DMS79 (cell line): Measurements from ENCODE around the gene DSCAM.
A peak's percentile ranks its signal among the peaks of the same experiment; 100 is the strongest.

Experiments
- DNase-seq: peaks from one replicate; lab custom pipeline; 2025; lab: John Stamatoyannopoulos, UW

The DSCAM gene

DNA sequence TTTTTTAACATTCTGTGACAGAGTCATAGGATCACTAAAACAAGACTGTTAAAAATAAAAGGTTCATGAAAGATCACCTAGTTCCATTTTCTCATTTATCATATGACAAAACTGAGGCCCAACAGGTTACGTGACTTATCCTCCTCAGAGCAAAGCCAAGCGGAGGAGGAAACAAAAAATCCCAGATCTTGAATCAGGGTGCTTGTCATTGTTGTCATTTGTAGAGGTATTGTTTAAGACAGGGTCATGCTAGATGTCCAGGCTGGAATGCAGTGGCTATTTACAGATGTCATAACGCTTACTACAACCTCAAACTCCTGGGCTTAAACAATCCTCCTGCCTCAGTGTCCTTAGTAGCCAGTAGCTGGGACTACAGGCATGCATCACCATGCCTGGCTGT lies 293.2 kb downstream of the DSCAM start:
- no peak for DNase-seq

DNA sequence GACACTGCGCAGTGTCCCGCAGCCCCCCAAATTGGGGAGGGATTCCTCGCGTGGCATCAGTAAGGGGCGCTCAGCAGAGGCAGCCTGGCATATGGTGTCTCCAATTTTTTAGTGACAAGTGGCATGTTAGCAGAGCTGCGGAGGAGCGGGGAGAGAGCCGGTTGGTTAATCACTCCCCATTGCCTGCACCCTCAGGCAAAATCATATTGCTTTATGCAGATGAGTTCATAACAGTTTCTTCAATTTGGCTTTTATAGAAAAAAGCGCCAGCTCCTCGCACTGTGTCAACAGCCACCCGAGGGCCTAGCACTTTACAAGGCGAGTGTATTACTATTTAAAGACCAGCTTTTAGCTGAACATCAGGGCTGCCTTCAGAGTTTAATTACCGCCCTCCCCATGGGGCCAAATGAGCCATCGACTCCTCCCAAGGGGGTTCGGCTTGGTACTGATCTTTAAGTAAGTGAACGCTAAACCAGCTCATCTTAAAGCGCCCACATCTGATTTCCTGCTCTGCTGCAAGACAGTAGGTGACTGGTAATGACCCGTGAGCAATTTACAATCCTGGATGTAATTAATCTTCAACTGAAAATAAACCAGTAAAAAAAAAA lies 298.9 kb downstream of the DSCAM start:
- DNase-seq, result peak; percentile 14

DNA sequence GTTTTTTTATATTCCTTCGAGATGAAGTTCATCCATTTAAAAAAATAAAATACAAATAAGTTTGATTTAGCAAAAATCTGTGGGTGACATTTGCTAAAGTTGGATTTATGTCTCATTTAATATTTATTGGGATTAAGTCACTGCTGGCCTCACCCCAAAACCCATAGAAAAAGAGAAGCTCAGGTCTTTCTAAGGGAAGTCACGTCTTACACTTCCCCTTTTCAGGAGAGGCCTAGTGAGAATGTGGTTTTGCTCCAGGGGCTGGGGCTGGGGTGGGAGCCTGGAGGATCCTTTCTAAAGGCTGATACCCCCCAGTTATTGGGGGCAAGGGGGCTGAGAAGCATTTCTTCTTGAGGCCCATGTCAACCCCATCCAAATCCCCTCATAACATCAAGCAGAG lies 300.3 kb downstream of the DSCAM start:
- DNase-seq, result no peak

DNA sequence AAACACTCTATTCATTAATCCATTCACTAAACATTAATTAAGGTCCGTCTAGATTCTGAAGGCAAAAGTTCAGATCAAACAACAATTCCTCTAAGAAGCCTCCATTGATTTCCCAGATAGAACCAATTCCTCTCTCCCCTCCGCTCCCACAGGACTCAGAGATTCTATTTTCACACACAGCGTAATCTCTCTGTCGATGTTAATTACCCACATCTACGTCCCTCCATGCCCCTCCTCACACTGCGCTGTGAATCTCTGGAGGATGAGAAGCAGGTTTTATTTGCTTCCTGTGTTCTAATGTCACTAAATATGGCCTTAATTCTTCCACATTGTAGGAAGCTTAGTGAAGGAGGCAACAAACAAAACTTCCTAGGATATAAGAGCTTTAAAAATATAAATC lies 306.7 kb downstream of the DSCAM start:
- no peak for DNase-seq

DNA sequence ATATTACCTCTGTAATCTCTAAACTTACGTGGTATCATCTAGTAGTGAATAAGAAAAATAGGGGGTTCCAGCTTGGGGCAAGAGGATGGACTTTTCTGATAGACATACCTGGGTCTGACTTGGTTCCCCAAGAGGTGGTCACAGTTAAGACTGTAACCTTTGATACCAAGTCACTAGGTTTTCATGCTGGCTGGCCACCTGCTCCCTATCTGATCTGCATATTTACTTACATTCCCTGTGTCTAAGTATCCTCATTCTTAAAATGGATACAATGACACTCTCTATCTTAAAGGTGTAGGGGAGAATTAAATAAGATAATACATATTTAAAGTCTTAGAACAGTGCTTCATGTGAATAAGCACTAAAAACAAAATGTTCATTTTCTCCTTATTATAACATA lies 312.1 kb downstream of the DSCAM start:
- DNase-seq, result no peak

DNA sequence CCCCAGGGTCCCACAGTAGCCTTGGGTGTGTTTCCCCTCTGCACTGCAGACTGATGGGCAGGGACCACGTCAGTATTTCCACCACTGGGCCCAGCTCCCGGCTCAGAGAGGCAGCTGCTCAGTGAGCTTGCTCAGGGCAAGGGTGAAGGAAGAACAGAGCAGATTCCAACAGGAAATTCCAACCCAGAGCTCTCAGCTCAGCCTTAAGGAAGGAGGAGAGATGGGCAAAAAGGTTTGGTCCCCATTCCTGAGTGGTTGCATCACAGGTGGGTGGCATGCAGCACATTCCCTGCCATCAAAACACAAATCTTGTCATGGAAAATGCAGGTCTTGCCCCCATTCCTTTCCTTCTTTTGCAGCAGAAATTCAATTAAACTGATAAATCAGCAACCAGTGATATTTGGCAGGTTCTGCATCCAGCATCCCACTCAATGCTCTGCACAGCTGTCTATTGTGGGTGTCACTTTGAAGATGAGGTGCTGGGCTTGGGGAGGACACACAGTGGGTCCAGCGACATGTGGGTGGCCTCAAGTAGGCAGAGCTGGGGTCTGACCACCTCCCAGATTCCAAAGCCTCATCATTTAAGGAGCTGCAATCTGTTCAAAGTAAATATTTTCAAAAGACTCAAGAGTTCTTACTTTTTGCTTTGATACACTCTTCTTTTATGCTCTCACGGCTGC lies 315.4 kb downstream of the DSCAM start:
- DNase-seq, result no peak

DNA sequence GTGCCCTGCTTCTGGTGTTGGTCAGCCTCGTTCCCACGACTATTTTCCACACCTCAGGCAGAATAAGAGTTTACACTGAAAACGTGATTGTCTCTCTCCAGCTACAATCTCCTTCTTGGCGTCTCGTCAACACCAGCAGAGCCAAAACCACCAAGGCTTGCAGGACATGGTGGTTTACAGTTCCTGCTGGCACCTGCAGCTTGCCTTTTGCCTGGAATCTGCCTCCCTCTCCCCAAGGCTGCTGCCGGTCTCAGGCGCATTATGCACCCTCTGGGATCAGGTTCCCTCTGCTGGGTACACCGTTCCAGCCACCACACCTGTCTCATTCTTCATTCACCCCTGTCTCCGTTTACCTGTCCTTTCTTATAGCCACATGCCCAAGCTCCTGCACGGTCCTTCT lies 315.9 kb downstream of the DSCAM start:
- DNase-seq, result no peak

DNA sequence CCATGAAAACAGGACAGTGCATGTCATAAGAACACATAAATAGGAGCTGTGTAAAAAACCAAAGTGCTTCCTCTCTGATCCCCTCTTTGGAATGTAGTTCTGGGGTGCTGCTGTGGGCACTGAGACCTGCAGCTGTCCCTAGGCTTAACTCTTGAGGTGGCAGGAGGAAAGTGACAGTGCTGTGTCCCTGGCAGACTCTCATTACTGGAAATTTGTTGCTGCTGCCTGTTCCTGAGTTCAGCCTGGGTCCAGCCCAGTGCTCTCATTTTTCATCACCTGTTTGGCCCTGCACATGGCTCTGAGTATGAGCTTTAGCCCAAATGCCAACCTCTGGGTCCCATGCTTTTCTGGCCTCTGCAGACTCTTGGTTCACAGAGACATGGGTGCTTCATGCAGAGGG lies 329.3 kb downstream of the DSCAM start:
- no peak for DNase-seq

DNA sequence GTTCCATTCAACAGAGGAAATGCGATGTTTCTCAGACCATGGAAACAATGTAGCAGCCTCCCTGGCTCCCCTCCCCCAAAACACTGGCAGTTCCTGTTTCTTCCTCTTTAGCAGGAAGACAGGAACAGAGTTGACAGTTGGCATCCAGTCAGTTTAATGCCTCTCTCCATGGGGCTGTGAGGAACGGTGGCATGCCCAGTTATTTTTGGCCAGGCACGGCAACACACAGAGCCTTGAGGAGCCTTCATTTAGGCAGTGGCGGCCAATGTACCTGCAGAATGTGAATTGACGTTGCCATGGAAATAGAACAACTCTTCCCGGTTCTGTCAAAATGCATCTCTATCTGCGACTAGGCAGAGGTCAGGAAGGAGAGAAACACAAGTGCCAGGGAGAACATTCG lies 330.6 kb downstream of the DSCAM start:
- DNase-seq, result no peak

DNA sequence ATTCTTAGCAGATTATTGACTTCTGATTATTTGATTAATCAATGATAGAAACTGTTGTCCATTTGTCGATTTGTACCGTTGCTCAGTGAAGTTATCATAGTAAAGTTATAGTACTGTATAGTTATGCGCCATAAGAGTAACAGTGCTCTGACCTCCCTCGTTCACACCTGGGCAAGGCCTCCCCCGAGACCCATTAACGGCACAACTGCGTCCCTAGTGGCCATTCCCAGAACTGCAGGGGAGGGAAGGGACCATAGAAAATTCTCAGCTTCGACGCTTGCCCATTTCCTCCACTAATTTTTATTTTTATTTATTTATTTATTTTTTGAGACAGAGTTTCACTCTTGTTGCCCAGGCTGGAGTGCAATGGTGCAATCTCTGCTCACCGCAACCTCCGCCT lies 334.4 kb downstream of the DSCAM start:
- no peak for DNase-seq

DNA sequence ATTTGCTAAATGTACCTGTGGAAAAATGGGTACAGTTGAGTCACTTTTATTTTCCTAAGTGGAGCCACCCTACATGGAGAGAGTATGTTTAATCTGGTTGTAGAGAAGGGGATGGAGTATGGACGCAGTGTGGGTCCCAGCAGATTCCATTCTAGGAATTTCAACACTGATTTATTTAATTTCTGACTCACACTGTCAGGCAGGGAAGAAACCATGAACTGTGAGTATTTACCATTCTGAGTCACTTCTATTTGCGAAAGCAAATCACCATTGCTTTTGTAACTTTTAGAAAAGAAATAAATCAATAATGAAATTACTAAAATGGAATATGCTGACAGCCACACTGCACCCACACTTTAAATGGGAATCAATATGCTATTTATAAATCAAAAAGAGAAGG lies 339.0 kb downstream of the DSCAM start:
- DNase-seq, result no peak

DNA sequence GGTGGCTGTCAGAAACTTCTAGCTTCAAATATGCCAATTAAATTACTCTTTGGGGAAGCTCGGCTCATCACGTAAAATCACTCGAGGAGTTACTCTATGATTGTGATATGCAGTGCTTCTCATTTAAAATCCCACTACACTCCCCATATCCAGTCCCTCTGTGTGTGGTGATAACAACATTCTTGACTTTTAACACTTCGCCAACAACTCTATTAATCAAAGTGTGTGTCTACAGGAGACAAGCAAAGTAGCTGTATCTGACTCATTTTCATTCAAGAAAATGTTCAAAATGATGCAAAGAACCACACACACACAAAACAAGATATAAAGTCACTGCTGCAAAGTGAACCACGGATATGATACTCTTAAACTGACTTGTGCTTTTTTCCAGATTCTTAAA lies 341.3 kb downstream of the DSCAM start:
- no peak for DNase-seq

DNA sequence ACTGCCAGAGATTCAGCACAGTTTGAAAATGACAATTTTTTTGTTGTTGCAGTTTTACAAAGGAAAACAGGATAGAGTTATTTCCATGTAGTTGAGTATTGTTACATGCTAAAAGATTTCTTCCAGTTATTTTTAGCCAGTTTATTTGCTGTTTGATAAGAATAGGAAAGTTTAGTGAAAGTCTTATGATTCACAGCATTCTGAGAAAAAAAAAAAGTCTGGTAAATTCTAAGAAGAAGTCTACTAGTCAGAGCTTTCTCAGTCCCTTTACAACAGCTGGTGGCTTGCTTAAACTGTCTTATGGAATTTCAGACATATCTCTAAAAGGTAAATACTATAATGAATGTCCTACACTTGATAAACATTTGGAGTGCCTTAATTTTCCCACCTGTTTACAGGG lies 341.7 kb downstream of the DSCAM start:
- DNase-seq, result no peak

DNA sequence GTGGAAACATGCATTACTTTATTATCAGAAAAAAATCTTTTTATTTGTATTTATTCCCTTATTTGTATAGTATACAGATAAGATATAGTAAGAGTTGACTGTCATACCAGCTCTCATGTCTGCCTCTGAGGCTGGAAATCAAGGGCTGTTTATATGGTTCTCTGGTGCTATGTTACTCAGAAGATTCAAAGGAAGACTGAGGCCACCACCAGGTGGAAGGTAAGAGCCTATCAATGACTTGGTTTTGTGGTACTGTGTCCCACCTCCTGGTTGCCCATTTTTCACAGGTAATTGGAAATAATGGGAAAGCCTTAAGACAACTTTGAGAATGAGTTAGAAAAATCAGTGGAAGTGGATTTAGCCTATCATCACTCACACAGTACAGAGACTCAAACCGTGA lies 342.1 kb downstream of the DSCAM start:
- DNase-seq, result no peak

DNA sequence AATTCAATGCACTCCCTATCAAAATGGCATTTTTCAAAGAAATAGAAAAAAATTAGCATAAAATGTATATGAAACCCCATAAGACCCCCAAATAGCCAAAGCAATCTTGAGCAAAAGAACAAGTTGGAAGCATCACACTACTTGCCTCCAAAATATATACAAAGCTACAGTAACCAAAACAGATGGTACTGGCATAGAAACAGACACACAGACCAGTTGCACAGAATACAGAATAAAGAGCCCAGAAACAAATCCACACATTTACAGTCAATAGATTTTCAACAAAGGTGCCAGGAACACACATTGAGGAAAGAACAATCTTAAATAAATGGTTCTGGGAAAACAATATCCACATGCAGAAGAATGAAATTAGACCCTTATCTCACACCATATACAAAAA lies 350.8 kb downstream of the DSCAM start:
- no peak for DNase-seq

DNA sequence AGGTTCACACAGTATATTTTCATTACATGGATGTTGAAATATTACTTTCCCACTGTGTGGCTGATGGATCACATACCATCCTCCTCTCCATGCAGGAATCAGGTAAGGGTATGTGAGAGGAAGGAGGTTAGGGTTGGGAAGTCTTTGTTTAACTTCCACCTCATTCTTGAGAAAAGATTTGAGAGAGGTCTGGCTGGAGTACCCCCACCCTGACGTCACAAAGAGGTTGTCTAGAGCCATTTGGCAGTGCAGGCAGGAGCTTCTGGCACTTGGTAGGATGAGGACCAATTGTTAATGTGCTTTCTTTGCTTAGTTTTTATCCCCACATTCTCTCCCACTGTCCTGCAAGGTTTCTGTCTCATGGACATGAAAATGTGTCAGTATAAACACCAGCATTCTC lies 356.6 kb downstream of the DSCAM start:
- DNase-seq, result no peak

DNA sequence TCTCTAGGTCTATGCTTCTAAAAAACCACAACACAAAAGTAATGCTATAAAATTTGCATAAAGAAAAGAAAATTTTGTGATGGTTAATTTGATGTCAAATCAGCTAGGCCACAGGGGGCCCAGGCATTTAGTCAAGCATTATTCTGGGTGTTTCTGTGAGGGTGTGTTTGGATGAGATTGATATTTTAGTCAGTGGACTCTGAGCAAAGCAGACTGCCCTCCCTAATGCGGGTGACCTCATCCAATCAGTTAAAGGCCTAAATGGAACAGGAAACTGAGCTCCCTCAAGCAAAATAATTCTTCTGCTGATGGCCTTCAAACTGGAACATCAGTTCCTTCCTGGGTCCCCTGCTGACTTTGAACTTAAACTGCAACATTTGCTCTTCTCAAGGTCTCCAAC lies 358.0 kb downstream of the DSCAM start:
- no peak for DNase-seq

DNA sequence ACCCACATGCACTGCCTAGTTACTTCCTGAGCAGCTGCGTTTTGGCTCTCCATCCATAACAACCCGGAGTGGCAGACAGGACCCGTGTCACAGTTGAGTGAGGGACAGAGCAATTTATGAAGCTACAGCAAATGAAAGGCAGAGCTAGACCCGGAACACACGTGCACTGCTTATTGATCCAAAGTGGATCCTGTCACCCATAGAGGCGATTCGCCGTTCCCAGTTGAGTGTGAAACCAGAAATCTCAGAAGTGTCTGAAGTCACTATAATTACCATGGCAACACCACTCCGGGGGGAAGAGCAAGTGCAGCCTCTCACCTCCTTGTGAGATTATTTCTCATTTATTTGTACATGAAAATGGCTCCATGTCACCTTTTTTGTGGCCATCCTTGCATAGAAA lies 365.2 kb downstream of the DSCAM start:
- peak; percentile 61 for DNase-seq

DNA sequence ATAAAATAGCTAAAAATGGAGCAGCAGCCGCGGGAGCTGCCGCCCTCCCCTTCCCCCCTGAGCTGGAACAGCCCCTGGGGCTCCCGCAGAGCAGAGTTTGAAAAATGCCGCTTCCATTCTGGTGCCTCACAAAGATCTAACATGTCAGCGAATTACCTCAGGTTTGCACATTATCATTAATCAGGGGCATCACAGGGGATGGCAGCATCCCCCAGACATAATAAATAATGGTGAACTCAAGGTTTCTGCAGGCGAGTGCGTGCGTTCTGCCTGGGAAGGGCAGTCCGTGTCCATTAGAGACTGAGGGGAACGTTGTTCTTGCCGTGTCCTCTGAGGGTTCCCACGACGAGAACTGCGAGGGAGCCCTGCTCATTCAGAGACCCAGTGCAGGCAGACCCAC lies 372.4 kb downstream of the DSCAM start:
- no peak for DNase-seq

DNA sequence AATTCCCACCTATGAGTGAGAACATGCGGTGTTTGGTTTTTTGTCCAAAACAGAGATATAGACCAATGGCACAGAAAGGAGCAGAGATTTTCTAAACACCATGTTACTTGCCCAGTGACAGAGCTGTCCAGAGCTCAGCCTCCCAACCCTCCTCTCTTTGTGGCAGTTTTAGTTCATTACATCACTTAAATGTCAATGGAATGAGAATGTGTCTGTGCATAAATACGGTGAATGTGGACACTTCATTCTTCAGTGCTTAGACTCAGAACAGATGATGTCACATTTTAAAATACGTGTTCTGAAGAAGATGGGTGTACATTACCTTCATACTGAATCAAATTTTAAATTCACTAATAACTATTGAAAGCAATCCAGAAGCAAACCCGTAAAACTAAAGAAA lies 374.9 kb downstream of the DSCAM start:
- no peak for DNase-seq

DNA sequence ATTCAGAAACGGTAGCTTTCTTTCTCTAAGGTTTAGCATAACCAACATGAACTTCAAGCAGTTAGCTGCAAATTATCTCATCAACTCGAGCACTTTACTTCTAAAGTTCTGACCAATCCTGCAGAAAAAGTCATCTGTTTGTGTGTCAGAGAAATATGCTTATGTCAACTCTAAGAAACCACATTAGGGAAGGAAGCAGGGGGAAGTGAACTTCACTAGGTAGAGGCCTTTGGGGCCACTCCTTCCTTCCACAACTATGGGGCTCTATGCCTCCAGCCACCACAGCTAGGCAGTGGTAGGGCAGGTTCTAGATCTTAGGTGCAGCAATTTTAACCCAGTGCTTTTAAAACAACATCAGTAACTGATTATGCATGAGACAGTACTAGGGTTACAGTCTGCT lies 375.9 kb downstream of the DSCAM start:
- no peak for DNase-seq

DNA sequence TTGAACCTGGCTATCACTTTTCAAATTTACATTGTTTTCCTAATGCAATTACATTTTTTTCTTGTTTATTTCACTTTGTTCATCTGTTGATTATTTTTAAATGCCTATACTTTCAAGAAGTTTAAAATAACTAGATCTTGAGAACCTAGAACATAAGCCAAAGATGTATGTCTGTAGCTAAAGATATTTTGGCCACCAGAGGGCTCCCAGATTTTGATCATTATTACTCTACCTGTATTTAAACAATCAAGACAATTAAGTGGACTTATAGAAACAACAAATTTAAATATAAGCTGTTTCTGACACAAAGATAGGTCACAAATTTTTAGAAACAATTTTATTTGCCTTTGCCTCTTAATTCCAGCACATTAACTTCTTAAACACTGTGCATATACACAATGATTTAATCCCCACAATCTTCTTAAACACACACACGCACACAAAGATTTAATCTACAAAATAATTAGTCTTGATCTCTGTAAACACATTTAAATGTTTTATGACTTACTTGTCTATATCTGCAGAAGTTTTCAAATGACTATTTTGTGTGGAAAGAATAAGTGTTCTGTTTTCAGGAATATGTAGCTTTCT lies 380.0 kb downstream of the DSCAM start:
- no peak for DNase-seq

DNA sequence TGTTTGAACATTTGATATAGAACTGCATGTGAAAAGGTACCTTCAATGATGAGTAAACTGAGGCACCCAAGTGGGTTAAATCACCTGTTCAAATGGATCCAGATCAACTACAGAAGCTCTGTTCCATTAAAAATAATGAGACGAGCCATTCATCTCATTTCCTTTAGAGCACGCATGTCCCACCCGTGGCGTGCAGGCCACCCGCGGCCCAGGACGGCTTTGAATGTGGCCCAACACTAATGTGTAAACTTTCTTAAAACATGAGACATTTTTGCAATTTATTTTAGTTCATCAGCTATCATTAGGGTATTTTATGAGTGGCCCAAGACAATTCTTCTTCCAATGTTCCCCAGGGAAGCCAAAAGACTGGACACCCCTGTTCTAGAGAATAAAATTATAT lies 381.6 kb downstream of the DSCAM start:
- DNase-seq, result no peak

DNA sequence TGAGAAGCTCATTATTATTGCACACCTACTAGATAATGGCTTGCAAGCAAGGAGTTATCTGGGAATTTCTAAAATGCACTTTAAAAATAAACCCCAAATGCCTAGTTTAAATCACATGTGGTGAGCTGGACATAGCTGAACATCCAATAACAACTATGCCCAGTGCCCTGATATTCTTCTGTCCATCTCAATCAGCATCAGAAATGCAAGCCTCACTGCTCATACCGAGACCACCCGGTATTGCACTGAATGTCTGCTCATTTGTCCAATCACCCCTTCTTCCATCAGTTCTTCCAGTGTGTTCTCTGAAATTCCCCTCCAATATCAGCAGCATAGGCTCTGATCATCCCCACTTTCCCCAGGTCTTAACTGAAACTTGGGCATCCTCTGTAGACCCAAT lies 383.8 kb downstream of the DSCAM start:
- no peak for DNase-seq
